ENCODE data around the gene HMMR. TPM values are rescaled to one million over a fixed set of nuclear protein-coding genes. Genes with fewer than 3 reads are reported as not detected.

Gene HMMR
- total and polyA plus RNA-seq, 2 donors from 2014 or later = 0.58 to 0.91 TPM

GRCh38 chr5:163531272-163531671 lies 70.8 kb downstream of the HMMR start:
- DNase-seq = no peak
- no peak for TF ChIP-seq CTCF (IDR thresholded peaks at IDR 0.05; ENCODE audit: borderline replicate concordance, extremely low read depth, insufficient read depth)
- FAIRE-seq = no peak
- no peak overlapping the region for H3K4me3 ChIP-seq (ENCODE audit: low read length in 3 of 3)
- H3K9ac ChIP-seq (ENCODE audit: low read length in 3 of 3) = no peak overlapping the region
- no peaks in the 10 kb centered on the region for H3K4me1 ChIP-seq (ENCODE audit: control insufficient read depth in 2 of 3, insufficient read depth in 2 of 3, low read depth in 1 of 3, low read length in 3 of 3)
- no peaks in the 10 kb centered on the region for H3K27me3 ChIP-seq (ENCODE audit: control insufficient read depth, insufficient read depth, low read length)
- intact Hi-C loops (cut with DNase I) = no loop called here
- H3K36me3 ChIP-seq (ENCODE audit: control insufficient read depth in 2 of 3, insufficient read depth in 3 of 3, low read length in 3 of 3) = no peaks in the 10 kb centered on the region
- H3K27ac ChIP-seq (ENCODE audit: low read depth in 2 of 2, low read length in 2 of 2) = no peak overlapping the region
- H3K9me3 ChIP-seq (ENCODE audit: control insufficient read depth in 2 of 3, insufficient read depth in 1 of 3, low read length in 3 of 3) = no peaks in the 10 kb centered on the region

GRCh38 chr5:163532171-163533084 lies 72.0 kb downstream of the HMMR start:
- Histone ChIP-seq H3K9ac (ENCODE audit: low read length in 3 of 3) (no peak overlapping the region), H3K4me1 (ENCODE audit: control insufficient read depth in 2 of 3, insufficient read depth in 2 of 3, low read depth in 1 of 3, low read length in 3 of 3) (no peaks in the 10 kb centered on the region), H3K27me3 (ENCODE audit: control insufficient read depth, insufficient read depth, low read length) (no peaks in the 10 kb centered on the region), H3K4me3 (ENCODE audit: low read length in 3 of 3) (no peak overlapping the region), H3K36me3 (ENCODE audit: control insufficient read depth in 2 of 3, insufficient read depth in 3 of 3, low read length in 3 of 3) (no peaks in the 10 kb centered on the region), H3K9me3 (ENCODE audit: control insufficient read depth in 2 of 3, insufficient read depth in 1 of 3, low read length in 3 of 3) (no peaks in the 10 kb centered on the region), H3K27ac (ENCODE audit: low read depth in 2 of 2, low read length in 2 of 2) (no peak overlapping the region)
- intact Hi-C loops (cut with DNase I) = no loop called here
- DNase-seq (peak in 1 of 5 donors; percentile 11), FAIRE-seq (no peak)
- TF ChIP-seq CTCF (IDR thresholded peaks at IDR 0.05; ENCODE audit: borderline replicate concordance, extremely low read depth, insufficient read depth) = no peak

- Histone ChIP-seq H3K27ac (ENCODE audit: low read depth in 2 of 2, low read length in 2 of 2) (no peak overlapping the region), H3K27me3 (ENCODE audit: control insufficient read depth, insufficient read depth, low read length) (no peaks in the 10 kb centered on the region), H3K36me3 (ENCODE audit: control insufficient read depth in 2 of 3, insufficient read depth in 3 of 3, low read length in 3 of 3) (no peaks in the 10 kb centered on the region), H3K9me3 (ENCODE audit: control insufficient read depth in 2 of 3, insufficient read depth in 1 of 3, low read length in 3 of 3) (no peaks in the 10 kb centered on the region), H3K4me3 (ENCODE audit: low read length in 3 of 3) (no peak overlapping the region), H3K9ac (ENCODE audit: low read length in 3 of 3) (no peak overlapping the region), H3K4me1 (ENCODE audit: control insufficient read depth in 2 of 3, insufficient read depth in 2 of 3, low read depth in 1 of 3, low read length in 3 of 3) (no peaks in the 10 kb centered on the region)
- TF ChIP-seq CTCF (IDR thresholded peaks at IDR 0.05; ENCODE audit: borderline replicate concordance, extremely low read depth, insufficient read depth) = no peak
- DNase-seq = peak in 1 of 5 donors; percentile 25
- intact Hi-C loops (cut with DNase I) = no loop called here
- FAIRE-seq = no peak
Observed at GRCh38 chr5:163533223-163533622, 72.8 kb downstream of the HMMR start.

Data from kidney (tissue), 14 donors.